GM18502 (cell line): ENCODE data around the gene WDR75.
"Not testable (repeated sequence)": the region's sequence is repeated elsewhere in the genome, so short reads cannot be mapped to it uniquely, and the experiment has no call there.

Experiments used
- ATAC-seq: cut with Tn5 transposase; IDR thresholded peaks from one replicate; pipeline ENCODE4 v1.9.1; 2021; ENCODE audit warnings: mild to moderate bottlenecking; ENCODE audit not compliant: unreplicated experiment, poor library complexity

The WDR75 gene

GRCh38 chr2:189439342-189439741, 1.9 kb upstream of the WDR75 start:
- no peak for ATAC-seq

GRCh38 chr2:189440644-189440946, 679 bp upstream of the WDR75 start:
- ATAC-seq: peak; percentile 33

GRCh38 chr2:189441709-189442074, 418 bp downstream of the WDR75 start:
- ATAC-seq: no peak

- no peak for ATAC-seq
Measured at GRCh38 chr2:189442468-189442867, 1.2 kb downstream of the WDR75 start.

GRCh38 chr2:189444322-189444721, 3.0 kb downstream of the WDR75 start:
- ATAC-seq: peak; percentile 39

GRCh38 chr2:189446780-189447179, 5.5 kb downstream of the WDR75 start:
- ATAC-seq: no peak

- no peak for ATAC-seq
Measured at GRCh38 chr2:189454009-189454408, 12.7 kb downstream of the WDR75 start.

- peak; percentile 46 for ATAC-seq
Measured at GRCh38 chr2:189465076-189465475, 23.8 kb downstream of the WDR75 start.

- ATAC-seq: peak; percentile 33
Measured at GRCh38 chr2:189465478-189465877, 24.2 kb downstream of the WDR75 start.

GRCh38 chr2:189466046-189466445, 24.8 kb downstream of the WDR75 start:
- ATAC-seq: no peak

GRCh38 chr2:189466656-189467055, 25.4 kb downstream of the WDR75 start:
- ATAC-seq: no peak

- no peak for ATAC-seq
Measured at GRCh38 chr2:189467160-189467559, 25.9 kb downstream of the WDR75 start.

GRCh38 chr2:189467593-189467992, 26.3 kb downstream of the WDR75 start:
- no peak for ATAC-seq

GRCh38 chr2:189474526-189474925, 33.3 kb downstream of the WDR75 start:
- ATAC-seq: no peak

GRCh38 chr2:189477756-189478155, 36.5 kb downstream of the WDR75 start:
- ATAC-seq: no peak

GRCh38 chr2:189478289-189478688, 37.0 kb downstream of the WDR75 start:
- not testable (repeated sequence) for ATAC-seq

- ATAC-seq: no peak
Measured at GRCh38 chr2:189481071-189481470, 39.8 kb downstream of the WDR75 start.

GRCh38 chr2:189483571-189483970, 42.3 kb downstream of the WDR75 start:
- ATAC-seq: no peak

GRCh38 chr2:189483980-189484740, 42.9 kb downstream of the WDR75 start:
- no peak for ATAC-seq

GRCh38 chr2:189485146-189485545, 43.9 kb downstream of the WDR75 start:
- no peak for ATAC-seq

- ATAC-seq: no peak
Measured at GRCh38 chr2:189486237-189486770, 45.0 kb downstream of the WDR75 start.

GRCh38 chr2:189487283-189488007, 46.2 kb downstream of the WDR75 start:
- ATAC-seq: no peak
